Small intestine (tissue), 7 donors: ENCODE data around the gene NDUFS6. TPM values are rescaled to one million over a fixed set of nuclear protein-coding genes. Genes with fewer than 3 reads are reported as not detected.
A peak's percentile ranks its signal among the peaks of the same experiment; 100 is the strongest.

Experiments used
- DNase-seq, 2 donors: peaks; one replicate each; pipeline versions ENCODE4 v3.0.0 to v3.0.0-alpha.2; 2013
- FAIRE-seq: peaks from 2 replicates; lab custom pipeline; 2012; peaks lifted over from hg19 to GRCh38; lab: Jason Lieb, UNC
- H3K27ac ChIP-seq, 3 donors: one replicate each; pipeline ENCODE4 v1.5.1; 2013; ENCODE audit warnings: low read length in 2 of 3, mild to moderate bottlenecking in 2 of 3, control low read depth in 1 of 3, inconsistent platforms in 1 of 3, low read depth in 1 of 3, moderate library complexity in 1 of 3
- H3K27me3 ChIP-seq, 3 donors: one replicate each; pipeline ENCODE4 v1.6.1; 2013; ENCODE audit warnings: low read length in 3 of 3, inconsistent platforms in 1 of 3; ENCODE audit not compliant: control insufficient read depth in 3 of 3, insufficient read depth in 3 of 3
- H3K36me3 ChIP-seq, 3 donors: one replicate each; pipeline ENCODE4 v1.6.1; 2013; ENCODE audit warnings: low read length in 3 of 3, inconsistent platforms in 1 of 3, low read depth in 1 of 3, mild to moderate bottlenecking in 1 of 3, moderate library complexity in 1 of 3; ENCODE audit not compliant: control insufficient read depth in 3 of 3, insufficient read depth in 2 of 3
- H3K4me1 ChIP-seq, 3 donors: one replicate each; pipeline ENCODE4 v1.6.1; 2013; ENCODE audit warnings: low read length in 2 of 3, inconsistent platforms in 1 of 3, low read depth in 1 of 3, mild to moderate bottlenecking in 1 of 3, moderate library complexity in 1 of 3; ENCODE audit not compliant: control insufficient read depth in 3 of 3, insufficient read depth in 2 of 3
- H3K4me3 ChIP-seq, 3 donors: one replicate each; pipeline ENCODE4 v1.5.1; 2013; ENCODE audit warnings: low read length in 3 of 3, control low read depth in 1 of 3, inconsistent platforms in 1 of 3, low read depth in 1 of 3, mild to moderate bottlenecking in 1 of 3, moderate library complexity in 1 of 3
- H3K9me3 ChIP-seq, 2 donors: one replicate each; pipeline ENCODE4 v1.6.1; 2013; ENCODE audit warnings: low read depth in 1 of 2, low read length in 1 of 2; ENCODE audit not compliant: control insufficient read depth in 2 of 2, insufficient read depth in 1 of 2
- WGBS, 3 donors: extraction: QIAGEN DNeasy Blood & Tissue Kit; methylation state at CpG; one replicate each; pipeline ENCODE4 v1.1.7; 2013; 5-methylcytosine and 5-hydroxymethylcytosine counted together
- polyA plus RNA-seq, 4 donors: library from polyadenylated mRNA; stranded (reverse) in 3 of 4; unstranded in 1 of 4; fragments of 200-250 nt in 3 of 4; fragments of 120-200 nt in 1 of 4; gene quantifications; one replicate each; pipeline versions ENCODE4 v1.2.1 to v1.2.3, GENCODE V29; 2013
- donor health status: healthy with polysubstance abuse.
- donor health status: control.
- donor health status: control.
- donor health status: Bipolar disorder and iron deficiency.
- donor health status: healthy.

Gene NDUFS6
- polyA plus RNA-seq, 4 donors, result 48.3 to 151 (median 113) TPM

GRCh38 chr5:1768283-1769000, 32.8 kb upstream of the NDUFS6 start:
- H3K27ac ChIP-seq, result no peak overlapping the region
- no peaks in the 10 kb centered on the region for H3K4me1 ChIP-seq
- H3K9me3 ChIP-seq, result no peaks in the 10 kb centered on the region
- no peak for FAIRE-seq
- 88 to 90% (median 88%) methylated on average over 25 to 34 of the region's 35 CpGs for WGBS, 3 donors
- peaks cover 0 to 2% (median 1%) of the 10 kb centered on the region in 3 donors for H3K27me3 ChIP-seq
- H3K4me3 ChIP-seq, result no peak overlapping the region
- DNase-seq, result no peak
- no peaks in the 10 kb centered on the region for H3K36me3 ChIP-seq

GRCh38 chr5:1769017-1769640, 32.1 kb upstream of the NDUFS6 start:
- FAIRE-seq (no peak), DNase-seq (no peak)
- 90 to 92% (median 91%) methylated on average over 49 to 54 of the region's 54 CpGs for WGBS, 3 donors
- Histone ChIP-seq H3K27me3 (peaks cover 0 to 2% (median 0%) of the 10 kb centered on the region in 3 donors), H3K4me3 (no peak overlapping the region), H3K4me1 (no peaks in the 10 kb centered on the region), H3K27ac (no peak overlapping the region), H3K9me3 (no peaks in the 10 kb centered on the region), H3K36me3 (no peaks in the 10 kb centered on the region)

GRCh38 chr5:1769752-1770442, 31.3 kb upstream of the NDUFS6 start:
- H3K36me3 ChIP-seq, result no peaks in the 10 kb centered on the region
- H3K4me1 ChIP-seq, result no peaks in the 10 kb centered on the region
- H3K4me3 ChIP-seq, result no peak overlapping the region
- H3K9me3 ChIP-seq, result no peaks in the 10 kb centered on the region
- no peak overlapping the region for H3K27ac ChIP-seq
- H3K27me3 ChIP-seq, result peaks cover 0 to 2% (median 0%) of the 10 kb centered on the region in 3 donors
- WGBS, 3 donors, result 82 to 86% (median 86%) methylated on average over 30 of the region's 30 CpGs
- DNase-seq (no peak), FAIRE-seq (no peak)

- no peak for FAIRE-seq
- H3K27ac ChIP-seq, result no peak overlapping the region
Measured at GRCh38 chr5:1770443-1770802, 30.8 kb upstream of the NDUFS6 start.

GRCh38 chr5:1771149-1772065, 29.8 kb upstream of the NDUFS6 start:
- Histone ChIP-seq H3K36me3 (no peaks in the 10 kb centered on the region), H3K4me1 (no peaks in the 10 kb centered on the region), H3K9me3 (no peaks in the 10 kb centered on the region), H3K4me3 (no peak overlapping the region), H3K27me3 (no peaks in the 10 kb centered on the region), H3K27ac (no peak overlapping the region)
- 66 to 74% (median 66%) methylated on average over 20 of the region's 20 CpGs for WGBS, 3 donors
- FAIRE-seq, result no peak
- DNase-seq, result no peak

More at GRCh38 chr5:1770443-1770802, 30.8 kb upstream of the NDUFS6 start:
- Histone ChIP-seq H3K9me3 (no peaks in the 10 kb centered on the region), H3K4me1 (no peaks in the 10 kb centered on the region), H3K36me3 (no peaks in the 10 kb centered on the region), H3K27me3 (peaks cover 0 to 2% (median 0%) of the 10 kb centered on the region in 3 donors), H3K4me3 (no peak overlapping the region)
- WGBS, 3 donors, result 70 to 75% (median 70%) methylated on average over 6 of the region's 6 CpGs
- DNase-seq, result no peak

GRCh38 chr5:1772634-1773033, 28.6 kb upstream of the NDUFS6 start:
- 17 to 25% (median 17%) methylated on average over 5 of the region's 5 CpGs for WGBS, 3 donors
- no peak for FAIRE-seq
- H3K27ac ChIP-seq, result no peak overlapping the region
- no peaks in the 10 kb centered on the region for H3K4me1 ChIP-seq
- H3K27me3 ChIP-seq, result no peaks in the 10 kb centered on the region
- H3K4me3 ChIP-seq, result no peak overlapping the region
- peak; percentile 14 to 16 for DNase-seq
- no peaks in the 10 kb centered on the region for H3K9me3 ChIP-seq
- no peaks in the 10 kb centered on the region for H3K36me3 ChIP-seq

- FAIRE-seq, result no peak
- WGBS, 3 donors, result 71 to 86% (median 80%) methylated on average over 6 of the region's 6 CpGs
- Histone ChIP-seq H3K27ac (no peak overlapping the region), H3K4me1 (no peaks in the 10 kb centered on the region), H3K27me3 (no peaks in the 10 kb centered on the region), H3K4me3 (no peak overlapping the region), H3K9me3 (no peaks in the 10 kb centered on the region), H3K36me3 (no peaks in the 10 kb centered on the region)
- DNase-seq, result no peak
Measured at GRCh38 chr5:1776831-1777230, 24.4 kb upstream of the NDUFS6 start.
